HG02759 (cell line): ENCODE results near the gene RAVER1.
A peak's percentile ranks its signal among the peaks of the same experiment; 100 is the strongest.

Experiments used
- ATAC-seq: cut with Tn5 transposase; IDR thresholded peaks from one replicate; pipeline ENCODE4 v1.9.1; 2021; ENCODE audit warnings: mild to moderate bottlenecking, moderate library complexity; ENCODE audit not compliant: unreplicated experiment

RAVER1 gene

GRCh38 chr19:10271543-10272086, 61.7 kb downstream of the RAVER1 start:
- ATAC-seq, result peak; percentile 25

- ATAC-seq, result peak; percentile 56
Observed at GRCh38 chr19:10270616-10271394, 62.5 kb downstream of the RAVER1 start, which contains the start of gene ICAM1. TSS of gene ICAM1 (plus strand) at chr19:10271120. CDS start at chr19:10271160, 40 bp downstream.

DNA sequence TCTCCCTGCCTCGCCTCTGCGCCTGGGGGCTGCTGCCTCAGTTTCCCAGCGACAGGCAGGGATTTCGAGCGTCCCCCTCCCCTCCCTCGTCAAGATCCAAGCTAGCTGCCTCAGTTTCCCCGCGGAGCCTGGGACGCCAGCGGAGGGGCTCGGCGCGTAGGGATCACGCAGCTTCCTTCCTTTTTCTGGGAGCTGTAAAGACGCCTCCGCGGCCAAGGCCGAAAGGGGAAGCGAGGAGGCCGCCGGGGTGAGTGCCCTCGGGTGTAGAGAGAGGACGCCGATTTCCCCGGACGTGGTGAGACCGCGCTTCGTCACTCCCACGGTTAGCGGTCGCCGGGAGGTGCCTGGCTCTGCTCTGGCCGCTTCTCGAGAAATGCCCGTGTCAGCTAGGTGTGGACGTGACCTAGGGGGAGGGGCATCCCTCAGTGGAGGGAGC, 63.1 kb downstream of the RAVER1 start:
- ATAC-seq, result peak; percentile 42

DNA sequence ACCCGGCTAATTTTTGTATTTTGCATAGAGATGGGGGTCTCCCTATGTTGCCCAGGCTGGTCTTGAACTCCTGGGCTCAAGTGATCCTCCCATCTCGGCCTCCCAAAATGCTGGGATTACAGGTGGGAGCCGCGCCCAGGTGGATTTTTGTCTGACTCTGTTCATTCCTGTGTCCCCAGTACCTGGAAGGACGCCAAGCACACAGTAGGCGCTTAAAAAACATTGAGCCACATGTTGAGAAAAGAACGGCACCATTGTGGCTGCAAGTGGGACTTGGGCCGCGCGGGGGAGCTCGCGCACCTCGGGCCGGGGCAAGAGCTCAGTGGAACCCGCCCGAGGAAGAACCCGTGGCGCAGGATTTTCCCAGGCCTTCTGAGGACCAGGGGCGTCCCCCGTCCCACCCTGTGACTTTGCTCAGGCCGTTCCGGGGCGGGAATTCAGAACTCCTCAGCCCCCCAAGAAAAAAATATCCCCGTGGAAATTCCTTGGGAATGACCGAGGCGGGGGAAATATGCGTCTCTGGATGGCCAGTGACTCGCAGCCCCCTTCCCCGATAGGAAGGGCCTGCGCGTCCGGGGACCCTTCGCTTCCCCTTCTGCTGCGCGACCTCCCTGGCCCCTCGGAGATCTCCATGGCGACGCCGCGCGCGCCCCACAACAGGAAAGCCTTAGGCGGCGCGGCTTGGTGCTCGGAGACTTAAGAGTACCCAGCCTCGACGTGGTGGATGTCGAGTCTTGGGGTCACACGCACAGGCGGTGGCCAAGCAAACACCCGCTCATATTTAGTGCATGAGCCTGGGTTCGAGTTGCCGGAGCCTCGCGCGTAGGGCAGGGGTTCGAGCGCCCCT, 63.8 kb downstream of the RAVER1 start:
- ATAC-seq, result peak; percentile 41

DNA sequence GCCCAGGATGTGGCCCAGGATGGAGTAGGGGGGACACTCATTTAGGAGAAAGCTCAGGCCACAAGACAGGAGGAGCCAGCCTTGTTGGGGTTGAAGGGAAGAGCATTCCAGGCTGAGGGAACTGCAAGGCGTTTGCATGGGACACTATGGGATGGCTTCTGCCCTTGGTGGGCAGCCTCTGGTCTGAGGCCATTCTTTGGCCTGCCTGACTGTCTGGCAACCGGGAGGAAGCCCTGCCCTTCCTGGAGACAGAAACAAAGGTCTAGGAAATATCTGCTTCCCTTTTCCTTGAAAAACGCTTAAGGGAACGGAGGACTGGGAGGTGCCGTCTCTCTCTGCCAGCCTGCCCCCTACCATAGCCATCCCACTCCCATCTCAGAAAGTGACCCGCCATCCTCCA, 65.3 kb downstream of the RAVER1 start:
- ATAC-seq, result no peak

DNA sequence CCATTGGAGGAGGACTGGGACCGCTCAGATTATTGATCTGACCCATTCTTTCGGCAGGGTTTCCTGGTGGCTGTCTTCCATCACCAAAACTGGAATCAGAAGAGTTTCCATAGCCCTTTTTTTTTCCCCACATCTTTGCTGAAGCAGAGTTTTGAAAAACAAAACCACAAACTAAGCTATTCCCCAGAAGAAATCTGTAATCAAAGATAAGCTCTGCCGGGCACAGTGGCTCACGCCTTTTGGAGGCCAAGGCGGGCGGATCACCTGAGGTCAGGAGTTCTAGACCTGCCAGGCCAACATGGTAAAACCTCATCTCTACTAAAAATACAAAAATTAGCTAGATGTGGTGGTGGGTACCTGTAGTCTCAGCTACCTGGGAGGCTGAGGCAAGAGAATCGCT, 66.6 kb downstream of the RAVER1 start:
- no peak for ATAC-seq
